T-cell (primary cell): ENCODE data around the gene ENKUR. TPM values are rescaled to one million over a fixed set of nuclear protein-coding genes. Genes with fewer than 3 reads are reported as not detected.

Experiments used
- ATAC-seq, 4 experiments: fragments of 200-7000 bp in 3 of 4; fragments of 150-1000 bp in 1 of 4; cut with Tn5 transposase; replicated peaks in 1 of 4; 1 replicate in 3 of 4; 2 replicates in 1 of 4; pipeline ENCODE4 v1.10.0; 2021; ENCODE audit warnings: moderate library complexity in 3 of 4, mild to moderate bottlenecking in 2 of 4, moderate number of reproducible peaks in 1 of 4
- CTCF ChIA-PET, 2 donors: fragments of 300-600 bp; sonication (Branson Sonifier 250); formaldehyde crosslinking; loops; one replicate each; lab custom pipeline; 2022; ENCODE audit warnings: antibody characterized with exemption in 2 of 2; lab: Charles Lee
- POLR2A ChIA-PET, 2 donors: fragments of 300-600 bp; sonication (Branson Sonifier 250); formaldehyde crosslinking; loops; one replicate each; lab custom pipeline; 2022; ENCODE audit warnings: antibody characterized with exemption in 2 of 2; lab: Charles Lee
- DNase-seq, 35 experiments: peaks; one replicate each; pipeline versions ENCODE4 v3.0.0 to v3.0.0-alpha.2; 2013 to 2023
- H3K27ac ChIP-seq: one replicate; pipeline ENCODE4 v1.5.1; 2013; ENCODE audit warnings: low read length
- H3K27me3 ChIP-seq, 2 experiments: replicated peaks in 1 of 2; 1 replicate in 1 of 2; 2 replicates in 1 of 2; pipeline versions ENCODE4 v1.6.1 to v1.7.0; 2013; ENCODE audit warnings: low read length in 1 of 2, mixed read lengths in 1 of 2; ENCODE audit not compliant: control insufficient read depth in 2 of 2, insufficient read depth in 2 of 2; ENCODE audit errors: extremely low read depth in 1 of 2
- H3K36me3 ChIP-seq, 2 donors: 1 replicate in 1 of 2; 2 replicates in 1 of 2; pipeline versions ENCODE4 v1.6.1 to v1.7.0; 2013; ENCODE audit warnings: low read length in 1 of 2; ENCODE audit not compliant: control insufficient read depth in 2 of 2, insufficient read depth in 1 of 2; ENCODE audit errors: extremely low read depth in 1 of 2
- H3K4me1 ChIP-seq, 2 experiments: 1 replicate in 1 of 2; 2 replicates in 1 of 2; pipeline versions ENCODE4 v1.6.1 to v1.7.0; 2013; ENCODE audit warnings: low read length in 2 of 2, mixed read lengths in 1 of 2; ENCODE audit not compliant: insufficient read depth in 2 of 2, control insufficient read depth in 1 of 2; ENCODE audit errors: extremely low read depth in 1 of 2
- H3K4me3 ChIP-seq, 2 donors: 1 replicate in 1 of 2; 2 replicates in 1 of 2; pipeline versions ENCODE4 v1.5.1 to v1.7.0; 2013; ENCODE audit warnings: mild to moderate bottlenecking in 2 of 2, low read length in 1 of 2, moderate library complexity in 1 of 2; ENCODE audit not compliant: control insufficient read depth in 1 of 2; ENCODE audit errors: extremely low read depth in 1 of 2
- H3K9me3 ChIP-seq: 2 replicates; pipeline ENCODE4 v1.7.0; 2013
- H3K27ac Mint-ChIP-seq, 2 donors: one replicate each; pipeline ENCODE4 v1.8.0; 2020 to 2021; ENCODE audit warnings: mild to moderate bottlenecking in 2 of 2, mixed read lengths in 2 of 2
- H3K27me3 Mint-ChIP-seq, 2 donors: one replicate each; pipeline ENCODE4 v1.8.0; 2021 to 2022; ENCODE audit warnings: mixed read lengths in 2 of 2
- H3K36me3 Mint-ChIP-seq: one replicate; pipeline ENCODE4 v1.8.0; 2021; ENCODE audit warnings: mixed read lengths
- H3K4me1 Mint-ChIP-seq, 3 donors: one replicate each; pipeline ENCODE4 v1.8.0; 2020 to 2022; ENCODE audit warnings: mixed read lengths in 3 of 3, mild to moderate bottlenecking in 1 of 3
- H3K4me3 Mint-ChIP-seq, 3 donors: one replicate each; pipeline ENCODE4 v1.8.0; 2020 to 2022; ENCODE audit warnings: mild to moderate bottlenecking in 3 of 3, mixed read lengths in 3 of 3, moderate library complexity in 3 of 3
- H3K9me3 Mint-ChIP-seq, 3 donors: one replicate each; pipeline ENCODE4 v1.8.0; 2020 to 2022; ENCODE audit warnings: mixed read lengths in 3 of 3
- WGBS: methylation state at CpG from one replicate; pipeline ENCODE4 v1.1.5; 2013; ENCODE audit warnings: missing lambda C conversion rate; ENCODE audit not compliant: insufficient coverage; 5-methylcytosine and 5-hydroxymethylcytosine counted together
- total RNA-seq, 35 experiments: library from RNA in 6 of 35; stranded (reverse) in 6 of 35; fragments of 120-200 nt in 1 of 35; gene quantifications; one replicate each; pipeline versions ENCODE4 v1.2.1 to v1.2.4 and lab custom pipeline; 2013 to 2026

ENKUR gene
- total RNA-seq, 5 donors from 2014 or later (not counting 1 experiment from before 2014, with no cell fraction given), result 0.48 TPM; not detected in 4

- ATAC-seq (peak in 2 of 4 experiments; percentile 6 to 13), DNase-seq (peak in 4 of 35 experiments; percentile 1 to 14 (median 2))
- Histone ChIP-seq H3K4me3 (peak overlapping the region; percentile 71 to 73), H3K4me1 (peaks cover 0 to 14% of the 10 kb centered on the region in 2 experiments), H3K27ac (no peak overlapping the region), H3K9me3 (no peaks in the 10 kb centered on the region), H3K36me3 (no peaks in the 10 kb centered on the region), H3K27me3 (no peaks in the 10 kb centered on the region)
- peaks cover 11 to 40% (median 15%) of the 10 kb centered on the region in 3 donors for H3K4me1 Mint-ChIP-seq
- CTCF ChIA-PET, result interaction anchor here in 1 of 2 donors (0.7 to 1.2 kb wide), 4 partner anchors 24 to 388 kb away, joined by 3 to 4 read pairs (median 3); no protein-coding TSS in a partner anchor
- POLR2A ChIA-PET, result interaction anchor here in 1 of 2 donors (0.6 to 1.1 kb wide), 2 partner anchors 259 to 318 kb away, joined by 3 read pairs; no protein-coding TSS in a partner anchor
- no peaks in the 10 kb centered on the region for H3K9me3 Mint-ChIP-seq
- peak overlapping the region; percentile 77 to 83 (median 80) for H3K4me3 Mint-ChIP-seq
- H3K27me3 Mint-ChIP-seq, result peaks cover 0 to 2% of the 10 kb centered on the region in 2 donors
- WGBS, result 74% methylated on average over 8 of the region's 10 CpGs
- peak overlapping the region; percentile 65 to 81 for H3K27ac Mint-ChIP-seq
- H3K36me3 Mint-ChIP-seq, result no peaks in the 10 kb centered on the region
Observed at GRCh38 chr10:24951201-24952142, 64.5 kb downstream of the ENKUR start.

- 95% methylated on average over 2 of the region's 5 CpGs for WGBS
- no peak for DNase-seq
- peaks cover 0 to 14% of the 10 kb centered on the region in 2 experiments for H3K4me1 ChIP-seq
- no peaks in the 10 kb centered on the region for H3K9me3 ChIP-seq
- Mint-ChIP-seq H3K27me3 (peaks cover 0 to 2% of the 10 kb centered on the region in 2 donors), H3K4me3 (no peak overlapping the region), H3K9me3 (no peaks in the 10 kb centered on the region), H3K4me1 (peaks cover 11 to 40% (median 15%) of the 10 kb centered on the region in 3 donors), H3K36me3 (no peaks in the 10 kb centered on the region), H3K27ac (peak overlapping the region in 1 of 2 donors; percentile 7)
- no peak overlapping the region for H3K27ac ChIP-seq
- ATAC-seq, result no peak
- H3K36me3 ChIP-seq, result no peaks in the 10 kb centered on the region
- no peaks in the 10 kb centered on the region for H3K27me3 ChIP-seq
- ChIA-PET CTCF (no interaction called here), POLR2A (no interaction called here)
- H3K4me3 ChIP-seq, result no peak overlapping the region
Observed at GRCh38 chr10:24950439-24950838, 65.5 kb downstream of the ENKUR start.

GRCh38 chr10:24949616-24950015 is 66.3 kb downstream of the ENKUR start:
- H3K4me3 ChIP-seq, result no peak overlapping the region
- peaks cover 0 to 2% of the 10 kb centered on the region in 2 donors for H3K27me3 Mint-ChIP-seq
- no peaks in the 10 kb centered on the region for H3K9me3 Mint-ChIP-seq
- no peaks in the 10 kb centered on the region for H3K36me3 Mint-ChIP-seq
- H3K4me1 ChIP-seq, result peaks cover 0 to 14% of the 10 kb centered on the region in 2 experiments
- no peak overlapping the region for H3K27ac Mint-ChIP-seq
- H3K9me3 ChIP-seq, result no peaks in the 10 kb centered on the region
- no peak overlapping the region for H3K27ac ChIP-seq
- H3K36me3 ChIP-seq, result no peaks in the 10 kb centered on the region
- ChIA-PET POLR2A (no interaction called here), CTCF (no interaction called here)
- DNase-seq (no peak), ATAC-seq (no peak)
- H3K27me3 ChIP-seq, result no peaks in the 10 kb centered on the region
- WGBS, result 100% methylated on average over 1 of the region's 3 CpGs
- no peak overlapping the region for H3K4me3 Mint-ChIP-seq
- H3K4me1 Mint-ChIP-seq, result peaks cover 15 to 40% (median 17%) of the 10 kb centered on the region in 3 donors

- Histone ChIP-seq H3K36me3 (no peaks in the 10 kb centered on the region), H3K9me3 (no peaks in the 10 kb centered on the region), H3K4me1 (peaks cover 0 to 9% of the 10 kb centered on the region in 2 experiments), H3K27ac (no peak overlapping the region), H3K27me3 (no peaks in the 10 kb centered on the region), H3K4me3 (no peak overlapping the region)
- Mint-ChIP-seq H3K27me3 (no peaks in the 10 kb centered on the region), H3K36me3 (no peaks in the 10 kb centered on the region), H3K9me3 (no peaks in the 10 kb centered on the region), H3K4me3 (no peak overlapping the region), H3K4me1 (peaks cover 6 to 29% (median 8%) of the 10 kb centered on the region in 3 donors), H3K27ac (peak overlapping the region; percentile 56 to 61)
- ATAC-seq (no peak), DNase-seq (no peak)
- 100% methylated on average over 1 of the region's 4 CpGs for WGBS
- ChIA-PET CTCF (no interaction called here), POLR2A (interaction anchor here in 1 of 2 donors (0.6 kb wide), 1 partner anchor 1460 kb away, joined by 8 read pairs; no protein-coding TSS in a partner anchor)
Observed at GRCh38 chr10:24947304-24948097, 68.5 kb downstream of the ENKUR start.

GRCh38 chr10:24944512-24945255 is 71.3 kb downstream of the ENKUR start:
- WGBS, result 90% methylated on average over 8 of the region's 11 CpGs
- Histone ChIP-seq H3K4me1 (no peaks in the 10 kb centered on the region), H3K4me3 (no peak overlapping the region), H3K27ac (no peak overlapping the region), H3K36me3 (no peaks in the 10 kb centered on the region), H3K27me3 (no peaks in the 10 kb centered on the region), H3K9me3 (no peaks in the 10 kb centered on the region)
- Mint-ChIP-seq H3K36me3 (no peaks in the 10 kb centered on the region), H3K4me3 (no peak overlapping the region), H3K4me1 (peaks cover 5 to 16% (median 6%) of the 10 kb centered on the region in 3 donors), H3K9me3 (no peaks in the 10 kb centered on the region), H3K27ac (no peak overlapping the region), H3K27me3 (no peaks in the 10 kb centered on the region)
- CTCF ChIA-PET, result no interaction called here
- POLR2A ChIA-PET, result interaction anchor here in 1 of 2 donors (0.6 kb wide), 1 partner anchor 322 kb away, joined by 3 read pairs; no protein-coding TSS in a partner anchor
- DNase-seq, result no peak
- ATAC-seq, result no peak
